MCF 10A (cell line): ENCODE results near the gene ZDHHC1. TPM values are rescaled to one million over a fixed set of nuclear protein-coding genes. Genes with fewer than 3 reads are reported as not detected.

ENCODE experiments used
- BruUV-seq: library from RNA; stranded (reverse); fragments of 400-500 nt; replicated peaks from 2 replicates; lab custom pipeline; 2021; lab: Mats Ljungman, UMichigan
- CTCF ChIA-PET: fragments of 300-600 bp; sonication (Branson Sonifier 250); formaldehyde crosslinking; extraction: SDS; loops from one replicate; lab custom pipeline; 2021; ENCODE audit warnings: antibody characterized with exemption, inconsistent platforms; lab: Yijun Ruan, JAX
- POLR2A ChIA-PET: fragments of 300-600, 350-650 bp; sonication (Branson Sonifier 250); formaldehyde crosslinking; extraction: SDS; loops from one replicate; lab custom pipeline; 2020; ENCODE audit warnings: antibody characterized with exemption, inconsistent platforms; lab: Yijun Ruan, JAX
- DNase-seq: peaks from one replicate; pipeline ENCODE4 v3.0.0-alpha.2; 2018; ENCODE audit not compliant: unreplicated experiment
- H3K27ac Mint-ChIP-seq: one replicate; pipeline ENCODE4 v1.8.0; 2022; ENCODE audit warnings: mild to moderate bottlenecking, low read depth, mixed read lengths; ENCODE audit not compliant: unreplicated experiment
- H3K27me3 Mint-ChIP-seq: one replicate; pipeline ENCODE4 v1.8.0; 2022; ENCODE audit warnings: mixed read lengths; ENCODE audit not compliant: insufficient read depth, unreplicated experiment
- H3K36me3 Mint-ChIP-seq: one replicate; pipeline ENCODE4 v1.8.0; 2022; ENCODE audit warnings: mild to moderate bottlenecking, moderate library complexity, mixed read lengths; ENCODE audit not compliant: insufficient read depth, unreplicated experiment
- H3K4me1 Mint-ChIP-seq: one replicate; pipeline ENCODE4 v1.8.0; 2022; ENCODE audit warnings: mixed read lengths; ENCODE audit not compliant: insufficient read depth, unreplicated experiment
- H3K4me3 Mint-ChIP-seq: one replicate; pipeline ENCODE4 v1.8.0; 2022; ENCODE audit warnings: mild to moderate bottlenecking, moderate library complexity, mixed read lengths; ENCODE audit not compliant: unreplicated experiment
- H3K9me3 Mint-ChIP-seq: one replicate; pipeline ENCODE4 v1.8.0; 2022; ENCODE audit warnings: mixed read lengths; ENCODE audit not compliant: unreplicated experiment
- CTCF ChIP-seq: fragments of 200-600 bp; IDR thresholded peaks from one replicate; pipeline ENCODE4 v1.8.0; 2022; ENCODE audit warnings: antibody characterized with exemption, mild to moderate bottlenecking; ENCODE audit not compliant: unreplicated experiment
- intact Hi-C: fragments of 100-400 bp; cut with micrococcal nuclease; formaldehyde crosslinking; loops from 2 replicates; pipeline ENCODE4 v1.14.1; 2022
- total RNA-seq: library from RNA; stranded (reverse); gene quantifications from 2 replicates; pipeline ENCODE4 v1.2.3, GENCODE V29; 2022

Gene ZDHHC1
- total RNA-seq, 1 experiment from 2014 or later: 5.9 TPM

GRCh38 chr16:67407788-67408452 is 8.4 kb downstream of the ZDHHC1 start:
- no peaks in the 10 kb centered on the region for H3K36me3 Mint-ChIP-seq
- CTCF ChIA-PET: interaction anchor here (0.6 to 1.8 kb wide), 4 partner anchors 9 to 180 kb away, joined by 3 to 8 read pairs (median 4); partner anchors contain the start of gene ZDHHC1
- H3K27me3 Mint-ChIP-seq: no peaks in the 10 kb centered on the region
- no TSS peak for BruUV-seq
- POLR2A ChIA-PET: interaction anchor here (0.8 kb wide), 1 partner anchor 24 kb away, joined by 3 read pairs; no protein-coding TSS in a partner anchor
- no peak for TF ChIP-seq CTCF
- no peak for DNase-seq
- no peak overlapping the region for H3K27ac Mint-ChIP-seq
- no peaks in the 10 kb centered on the region for H3K9me3 Mint-ChIP-seq
- no peak overlapping the region for H3K4me3 Mint-ChIP-seq
- H3K4me1 Mint-ChIP-seq: peaks cover 5% of the 10 kb centered on the region
- intact Hi-C loops: no loop called here

GRCh38 chr16:67407176-67407787 is 9.0 kb downstream of the ZDHHC1 start:
- no peak overlapping the region for H3K27ac Mint-ChIP-seq
- TF ChIP-seq CTCF: no peak
- no peaks in the 10 kb centered on the region for H3K9me3 Mint-ChIP-seq
- intact Hi-C loops: no loop called here
- ChIA-PET CTCF (interaction anchor here (1.5 to 1.8 kb wide), 2 partner anchors 9 to 147 kb away, joined by 4 to 8 read pairs; partner anchors contain the start of gene ZDHHC1), POLR2A (no interaction called here)
- no peaks in the 10 kb centered on the region for H3K27me3 Mint-ChIP-seq
- H3K36me3 Mint-ChIP-seq: no peaks in the 10 kb centered on the region
- H3K4me3 Mint-ChIP-seq: no peak overlapping the region
- no peak for DNase-seq
- peaks cover 5% of the 10 kb centered on the region for H3K4me1 Mint-ChIP-seq
- no TSS peak for BruUV-seq

GRCh38 chr16:67406111-67406971 is 9.9 kb downstream of the ZDHHC1 start:
- ChIA-PET CTCF (interaction anchor here (1.8 kb wide), 1 partner anchor 10 kb away, joined by 8 read pairs; the partner anchor contains the start of gene ZDHHC1), POLR2A (no interaction called here)
- no peaks in the 10 kb centered on the region for H3K36me3 Mint-ChIP-seq
- no peaks in the 10 kb centered on the region for H3K27me3 Mint-ChIP-seq
- no TSS peak for BruUV-seq
- H3K4me3 Mint-ChIP-seq: no peak overlapping the region
- peak; percentile 36 for DNase-seq
- TF ChIP-seq CTCF: no peak
- intact Hi-C loops: no loop called here
- H3K27ac Mint-ChIP-seq: no peak overlapping the region
- H3K9me3 Mint-ChIP-seq: no peaks in the 10 kb centered on the region
- H3K4me1 Mint-ChIP-seq: peaks cover 5% of the 10 kb centered on the region

GRCh38 chr16:67405336-67405735 is 10.9 kb downstream of the ZDHHC1 start:
- Mint-ChIP-seq H3K36me3 (peaks cover 6% of the 10 kb centered on the region), H3K27me3 (no peaks in the 10 kb centered on the region), H3K9me3 (no peaks in the 10 kb centered on the region), H3K4me1 (peaks cover 5% of the 10 kb centered on the region), H3K27ac (no peak overlapping the region), H3K4me3 (no peak overlapping the region)
- TF ChIP-seq CTCF: no peak
- intact Hi-C loops: no loop called here
- ChIA-PET POLR2A (no interaction called here), CTCF (no interaction called here)
- DNase-seq: no peak
- BruUV-seq: no TSS peak
